NCI-H226 (cell line): Measurements from ENCODE around the gene ALDH1A1.

ENCODE experiments used
- DNase-seq: peaks from one replicate; pipeline ENCODE4 v3.0.0-alpha.2; 2015

The ALDH1A1 gene

DNA sequence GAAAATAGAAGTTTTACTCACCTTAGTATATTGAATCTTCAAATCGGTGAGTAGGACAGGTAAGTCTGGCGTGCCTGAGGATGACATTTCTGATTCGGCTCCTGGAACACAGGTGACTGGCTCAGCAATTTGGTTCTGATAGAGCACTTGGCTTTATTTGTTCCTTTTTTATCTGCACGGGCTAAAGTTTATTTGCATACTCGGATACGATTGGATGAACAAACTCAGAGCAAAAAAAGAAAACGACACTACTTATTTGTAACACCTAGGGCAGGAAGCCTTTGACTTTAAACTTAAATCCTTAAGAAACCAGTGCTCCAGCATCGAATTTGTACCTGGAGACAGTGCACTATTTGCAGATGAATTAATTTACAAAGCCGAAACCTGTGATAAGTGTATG, at the start of gene ALDH1A1:
Gene ALDH1A1, minus strand, starts transcription at position 140 of the 400 bp plus-strand sequence. Its CDS starts 53 bp downstream, at position 87.
- DNase-seq: no peak

DNA sequence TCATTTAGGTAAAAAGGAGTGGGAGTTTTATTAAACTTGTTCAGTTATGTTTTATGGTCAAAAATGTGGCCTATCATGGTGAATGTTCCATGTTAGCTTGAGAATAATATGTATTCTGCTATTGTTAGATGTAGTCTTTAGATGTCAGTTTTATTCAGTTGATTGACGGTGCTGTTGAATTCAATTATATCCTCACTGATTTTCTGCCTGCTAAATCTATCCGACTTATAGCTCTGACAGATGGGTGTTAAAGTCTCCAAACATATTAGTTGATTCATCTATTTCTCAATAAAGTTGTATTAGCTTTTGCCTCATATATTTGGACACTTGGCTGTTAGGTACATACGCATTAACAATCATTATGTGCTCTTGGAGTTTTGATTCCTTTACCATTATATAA, 49.0 kb upstream of the ALDH1A1 start:
- DNase-seq: no peak

DNA sequence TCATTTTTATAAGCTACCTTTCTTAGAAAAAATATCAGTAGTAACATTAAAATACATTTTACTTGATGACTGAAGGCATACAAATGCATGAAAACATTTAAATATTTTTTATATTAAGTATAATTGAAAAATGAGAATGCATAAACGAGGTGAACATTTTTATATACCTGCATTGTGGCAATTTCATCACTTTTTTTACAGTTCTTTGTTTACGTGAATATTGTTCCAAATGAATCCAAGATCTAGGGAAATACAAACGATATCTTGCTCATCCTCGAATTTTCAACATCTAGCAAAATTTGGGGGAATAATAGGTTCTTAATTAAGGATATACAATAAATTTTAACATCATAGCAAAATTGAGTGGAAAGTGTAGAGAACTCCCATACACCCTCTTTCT, 45.5 kb upstream of the ALDH1A1 start:
- no peak for DNase-seq

DNA sequence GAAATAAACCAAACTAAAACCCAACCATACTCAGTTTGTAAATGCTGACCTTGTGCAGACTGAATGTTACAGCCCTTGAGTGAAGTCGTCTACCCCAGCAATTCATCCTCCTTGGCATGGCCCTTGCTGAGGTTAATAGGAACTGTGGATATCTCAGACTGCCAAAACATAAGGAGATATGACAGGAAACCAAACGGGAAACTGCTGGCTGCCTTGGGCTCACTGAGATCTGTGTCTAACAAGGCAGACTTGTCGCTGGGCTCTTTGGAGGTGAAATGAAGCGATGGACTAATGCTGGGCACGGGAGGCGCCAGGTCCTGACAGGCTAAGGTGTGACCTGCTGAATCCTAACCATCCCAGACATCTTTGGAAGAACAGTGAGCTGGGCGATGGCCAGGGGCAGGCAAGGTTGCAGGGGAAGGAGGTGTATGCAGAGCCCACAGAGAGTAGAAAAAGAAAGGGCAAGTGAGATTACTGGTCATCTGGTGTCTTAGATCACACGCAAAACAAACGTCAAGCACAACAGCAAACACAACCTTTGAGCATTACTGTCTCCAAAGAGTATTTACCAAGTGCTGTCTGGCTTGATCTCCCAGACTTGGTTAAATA, 44.6 kb upstream of the ALDH1A1 start:
- no peak for DNase-seq

DNA sequence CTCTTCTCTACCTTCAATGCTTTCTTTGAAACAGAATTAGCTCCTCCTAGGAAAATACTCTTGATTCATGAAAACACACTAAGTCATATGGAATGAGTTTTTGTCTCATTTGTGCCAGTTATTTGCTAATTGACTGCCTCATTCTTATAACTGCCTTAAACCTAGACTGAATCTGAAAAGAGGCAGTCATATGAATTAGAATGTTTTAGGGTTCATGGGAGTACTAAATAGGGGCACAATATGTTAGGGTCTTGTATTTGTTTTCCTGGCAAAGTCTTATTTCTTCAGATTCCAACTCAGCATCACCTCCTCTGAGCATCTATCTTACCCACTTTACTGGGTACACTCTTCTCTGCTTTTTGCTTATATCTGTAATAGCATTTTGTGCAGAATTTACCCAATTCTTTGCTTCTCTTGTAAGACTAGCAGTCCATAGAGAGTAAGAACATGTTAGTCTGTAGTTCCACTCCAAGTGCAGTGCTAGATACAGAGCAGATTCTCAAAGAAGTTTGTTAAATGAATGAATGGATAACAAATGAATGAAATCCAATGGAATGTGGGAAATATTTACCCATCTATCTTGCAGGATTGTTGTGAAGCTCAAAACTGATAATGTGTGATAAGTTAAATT, 43.9 kb upstream of the ALDH1A1 start:
- no peak for DNase-seq

DNA sequence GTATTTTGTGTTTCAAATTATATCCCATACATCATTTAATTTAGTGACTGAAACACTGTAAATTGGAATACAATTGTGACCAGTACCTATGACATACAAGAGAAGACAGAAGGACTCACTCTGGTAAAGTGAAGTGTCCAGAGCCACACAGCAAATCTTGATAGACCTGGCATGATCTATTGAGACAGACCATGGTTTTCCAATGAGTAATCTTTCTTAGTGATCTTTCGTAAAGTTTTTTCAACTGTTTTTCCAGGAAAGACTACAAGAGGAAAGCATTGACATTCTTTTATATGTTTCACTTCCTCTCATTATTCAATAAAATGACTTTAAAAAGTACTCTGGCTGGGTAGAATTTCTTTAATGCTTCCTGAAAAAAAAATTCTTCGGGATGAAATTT, 43.3 kb upstream of the ALDH1A1 start:
- DNase-seq: no peak

DNA sequence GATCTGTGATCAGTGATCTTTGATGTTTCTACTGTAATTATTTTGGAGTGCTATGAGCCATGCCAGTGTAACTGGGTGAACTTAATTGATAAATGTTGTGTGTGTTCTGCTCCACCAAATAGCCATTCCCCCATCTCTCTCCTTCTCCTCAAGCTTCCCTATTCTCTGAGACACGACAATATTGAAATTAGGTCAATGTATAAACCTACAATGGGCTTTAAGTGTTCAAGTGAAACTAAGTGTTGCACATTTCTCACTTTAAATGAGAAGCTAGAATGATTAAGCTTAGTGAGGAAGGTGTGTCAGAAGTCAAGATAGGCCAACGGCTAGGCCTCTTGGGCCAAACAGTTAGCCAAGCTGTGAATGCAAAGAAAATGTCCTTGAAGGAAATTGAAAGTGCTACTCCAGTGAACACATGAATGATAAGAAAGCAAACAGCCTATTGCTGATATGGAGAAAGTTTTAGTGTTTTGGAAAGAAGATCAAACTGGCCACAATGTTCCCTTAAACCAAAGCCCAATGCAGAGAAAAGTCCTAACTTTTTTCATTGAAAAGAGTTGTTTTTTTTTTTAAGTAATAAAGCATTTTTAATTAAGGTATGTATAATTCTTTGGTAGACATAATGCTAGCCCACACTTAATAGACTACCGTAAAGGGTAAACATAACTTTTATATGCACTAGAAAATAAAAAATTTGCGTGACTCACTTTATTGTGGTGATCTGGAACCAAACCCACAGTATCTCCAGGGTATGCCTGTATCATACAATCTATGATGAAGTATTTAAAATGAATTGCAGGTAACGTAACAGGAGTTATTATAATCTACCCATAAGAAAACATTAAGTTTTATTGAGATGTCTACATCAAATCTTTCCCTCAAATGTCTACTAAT, 42.5 kb upstream of the ALDH1A1 start:
- no peak for DNase-seq

DNA sequence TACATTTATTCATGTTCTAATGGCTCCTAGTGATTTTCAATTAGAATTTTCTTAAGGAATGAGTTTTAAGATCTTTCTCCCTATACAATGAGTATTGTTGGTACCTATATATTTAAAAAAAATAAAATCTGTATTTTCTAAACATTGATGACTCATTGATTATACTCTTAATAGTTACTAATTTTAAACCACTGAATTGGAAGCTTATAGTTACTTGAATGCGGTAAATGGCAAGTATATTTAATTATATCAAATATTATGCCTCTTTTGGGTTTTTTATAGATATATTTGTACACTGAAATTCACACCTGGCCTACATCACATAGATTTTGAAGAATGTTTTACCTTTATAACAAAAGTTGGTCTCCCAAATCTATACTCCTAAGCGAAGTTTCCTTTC, 38.9 kb upstream of the ALDH1A1 start:
- no peak for DNase-seq

DNA sequence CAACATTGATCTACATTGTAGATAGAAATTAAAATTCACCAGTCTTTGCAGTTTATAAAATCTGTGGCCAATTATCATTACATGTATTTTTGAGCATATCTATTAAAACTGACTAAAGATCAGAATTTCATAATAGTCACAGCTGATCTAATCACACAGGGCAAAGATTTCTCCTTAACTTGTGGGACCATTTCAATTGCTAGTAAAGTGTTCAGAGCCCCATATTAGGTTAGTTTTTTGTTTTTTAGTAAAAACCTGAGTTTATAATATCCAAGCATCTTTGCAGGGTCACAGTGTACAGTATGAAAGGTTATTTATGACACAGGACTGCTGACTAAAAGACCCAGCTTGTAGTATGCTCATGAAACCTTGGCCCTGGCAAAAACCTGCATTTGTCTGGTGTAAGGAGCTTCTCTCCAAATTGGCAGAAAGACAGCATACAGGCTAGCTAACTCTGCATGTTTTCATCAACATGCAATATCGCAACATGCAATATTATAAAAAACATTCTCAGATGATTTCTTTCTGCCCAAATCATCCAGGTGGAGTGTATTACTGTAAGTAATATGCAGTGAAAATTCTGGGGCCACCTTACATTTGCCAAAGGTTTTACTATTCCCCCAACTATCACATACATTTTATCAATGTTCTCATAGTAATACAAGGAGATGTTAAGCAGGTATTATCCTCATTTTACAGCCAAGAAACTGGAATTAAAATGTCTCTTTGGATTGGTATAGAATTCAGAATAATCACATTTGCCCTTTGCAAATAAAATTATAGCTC, 37.7 kb upstream of the ALDH1A1 start:
- no peak for DNase-seq

DNA sequence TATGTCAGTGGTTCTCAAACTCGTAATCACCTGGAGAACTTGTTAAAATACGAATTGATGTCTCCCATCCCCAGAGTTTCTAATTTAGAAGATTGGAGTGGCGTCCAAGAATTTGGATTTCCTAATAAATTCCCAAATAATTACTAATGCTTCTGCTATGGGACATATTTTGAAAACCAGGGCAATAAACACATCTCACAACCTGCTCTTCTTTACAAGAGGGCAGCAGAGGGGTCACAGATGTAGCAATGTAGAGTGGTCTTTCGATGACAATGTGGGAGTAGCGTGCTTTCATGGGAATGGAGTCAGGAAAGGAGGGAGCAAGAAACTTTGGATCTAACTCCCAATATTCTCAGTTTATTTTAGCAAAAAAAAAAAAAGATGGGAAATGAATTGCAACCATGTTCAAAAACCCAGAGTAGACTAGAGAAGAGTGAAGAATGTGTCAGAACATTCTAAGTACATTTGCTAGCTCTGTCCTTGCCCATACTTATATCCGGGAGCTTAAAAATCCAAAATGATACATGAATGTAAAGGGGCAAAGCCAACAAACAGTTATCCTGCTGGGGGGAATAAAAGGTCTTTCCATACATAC, 33.8 kb upstream of the ALDH1A1 start:
- DNase-seq: no peak

DNA sequence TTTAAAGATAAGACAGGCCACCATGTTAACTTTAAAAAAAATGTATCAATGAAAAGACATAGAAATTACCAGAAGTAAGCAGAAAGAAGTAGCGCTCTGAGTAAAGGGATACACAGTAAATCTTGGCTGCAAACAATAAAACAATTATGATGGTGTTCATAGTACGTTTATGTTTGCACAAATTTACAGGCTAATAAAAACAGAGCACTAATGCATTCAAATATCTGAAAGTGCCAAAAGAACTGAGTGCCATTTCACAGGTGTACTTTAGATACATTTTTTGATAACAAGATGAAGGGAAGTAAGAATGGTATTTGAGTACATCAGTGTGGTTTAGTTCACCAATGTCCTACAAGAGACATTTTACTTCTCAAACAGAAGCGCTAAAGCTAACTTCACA, 32.9 kb upstream of the ALDH1A1 start:
- no peak for DNase-seq

DNA sequence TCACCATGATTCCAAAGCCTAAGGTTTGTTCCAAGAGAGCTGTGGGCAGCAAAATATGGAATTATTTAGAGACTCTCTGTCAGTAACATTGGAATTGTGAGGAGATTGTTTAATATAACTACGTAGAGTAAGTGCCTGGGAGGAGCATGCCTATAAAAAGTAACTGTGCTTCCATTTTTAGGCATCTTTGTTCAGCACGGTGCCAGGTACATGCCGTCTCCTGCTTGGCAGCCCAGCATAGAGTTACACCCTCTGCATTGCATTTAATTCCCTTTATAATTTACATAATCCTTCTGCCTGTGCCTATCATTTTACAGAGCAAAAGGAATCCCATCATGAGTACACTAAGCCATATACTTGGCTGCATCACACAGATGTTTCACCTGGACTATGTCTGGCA, 32.1 kb upstream of the ALDH1A1 start:
- no peak for DNase-seq

DNA sequence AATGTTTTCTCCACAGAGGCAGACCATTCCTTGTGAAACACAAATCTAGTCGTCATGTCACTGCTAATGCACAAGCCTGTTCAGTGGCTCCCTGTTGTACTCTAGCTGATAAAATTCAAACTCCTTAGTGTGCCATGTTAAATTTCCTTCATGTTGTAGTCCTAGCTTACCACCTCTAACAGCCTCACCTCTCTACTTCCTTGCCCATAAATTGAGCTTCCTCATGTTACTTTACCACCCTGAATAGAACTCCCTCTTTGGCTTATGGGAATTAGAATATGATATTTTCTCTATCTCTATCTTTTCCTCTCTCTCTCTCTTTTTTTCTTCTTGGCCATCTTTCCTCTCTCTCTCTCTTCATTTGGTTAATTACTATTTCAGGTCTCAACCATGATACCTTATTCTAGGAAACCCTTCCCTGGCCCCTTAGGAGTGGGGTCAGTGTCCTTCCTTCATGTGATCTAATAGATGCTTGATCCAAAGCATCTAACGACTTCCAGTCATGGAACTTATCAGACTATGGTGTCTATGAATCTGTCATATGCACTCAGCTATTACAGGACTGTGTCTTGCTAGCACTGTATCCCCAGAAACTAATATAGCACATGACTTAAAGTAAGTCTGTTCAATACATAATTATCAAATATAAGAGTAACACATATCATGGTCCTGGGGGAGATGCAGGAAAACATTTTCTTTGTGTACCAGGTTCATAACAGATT, 31.5 kb upstream of the ALDH1A1 start:
- DNase-seq: no peak

DNA sequence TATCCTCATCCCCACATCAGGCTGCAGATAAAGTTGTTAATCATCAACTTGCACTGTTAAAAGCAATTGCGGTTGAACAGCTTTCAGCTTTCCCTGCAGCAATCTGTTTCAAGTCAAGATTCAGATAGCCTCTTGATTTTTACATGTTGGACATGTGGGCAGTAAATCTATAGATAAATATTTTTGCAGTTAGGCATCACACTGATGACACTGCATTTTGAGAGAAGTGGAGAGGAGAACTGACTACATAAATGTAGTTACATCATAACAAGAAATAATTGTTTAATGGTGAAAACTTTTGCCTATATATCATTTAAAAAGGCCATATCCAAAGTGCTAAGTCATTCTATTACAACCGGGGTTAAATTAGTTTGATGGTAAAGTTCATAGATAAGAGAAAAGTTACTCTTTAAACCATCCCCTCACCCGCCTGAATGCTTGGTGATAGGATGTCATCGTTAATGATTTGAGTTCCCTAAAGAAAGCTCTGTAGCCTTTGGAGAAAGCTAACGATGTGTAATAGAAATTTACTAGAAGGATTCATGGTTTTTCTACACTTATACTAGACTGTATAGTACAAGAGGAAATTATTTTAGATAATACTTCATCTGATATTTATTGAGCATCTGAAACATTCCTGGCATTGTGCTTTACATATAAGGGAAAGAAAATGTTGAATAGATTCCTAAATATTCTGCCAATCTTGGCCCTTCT, 30.8 kb upstream of the ALDH1A1 start:
- DNase-seq: no peak

DNA sequence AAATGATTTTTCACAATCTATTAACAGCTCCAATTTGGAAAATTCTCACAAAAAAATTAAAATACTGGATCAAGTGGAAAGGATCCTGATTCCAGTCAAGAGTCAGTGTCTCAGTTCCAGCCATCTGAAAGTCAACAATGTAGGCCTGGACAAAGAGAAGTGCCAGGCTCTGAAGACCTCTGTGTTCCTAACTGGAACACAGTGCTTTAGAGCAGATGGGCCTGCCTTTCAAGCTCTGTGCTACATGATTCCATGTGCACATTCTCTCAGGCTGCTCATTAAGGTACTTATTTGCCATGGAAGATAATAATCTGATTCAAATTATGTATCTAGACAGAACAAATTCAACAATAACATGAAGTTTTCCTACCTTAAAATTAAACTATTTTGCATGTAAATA, 30.2 kb upstream of the ALDH1A1 start:
- no peak for DNase-seq

DNA sequence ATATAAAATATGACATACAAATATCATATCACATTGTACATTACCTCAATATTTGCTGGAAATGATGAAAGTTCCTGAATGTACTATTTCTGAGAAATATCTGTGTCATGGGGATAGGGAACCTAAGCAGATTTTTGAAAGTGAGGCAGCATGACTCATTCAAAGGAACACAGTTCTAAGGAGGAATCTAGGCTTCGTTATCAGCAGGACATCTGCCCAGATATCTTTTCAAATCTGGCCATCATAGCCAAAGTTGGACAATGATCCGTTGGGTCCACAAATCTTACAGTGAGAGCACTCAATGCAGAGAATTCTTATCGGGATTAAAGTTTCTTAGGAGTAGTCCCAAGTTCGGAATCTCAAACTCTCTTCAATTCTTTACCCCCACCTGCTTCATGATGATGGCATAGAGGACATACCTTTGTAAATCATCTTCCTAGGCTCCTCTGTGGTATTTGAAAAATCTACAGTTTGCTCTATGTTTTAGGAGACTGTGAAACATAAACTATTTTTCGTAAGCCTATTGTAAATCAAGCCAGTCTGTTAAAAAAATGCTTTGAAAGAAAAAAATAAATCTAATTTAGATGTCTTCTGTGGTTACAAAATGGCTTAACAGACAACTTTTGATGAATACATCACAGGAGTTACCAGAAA, 29.4 kb upstream of the ALDH1A1 start:
- DNase-seq: no peak

DNA sequence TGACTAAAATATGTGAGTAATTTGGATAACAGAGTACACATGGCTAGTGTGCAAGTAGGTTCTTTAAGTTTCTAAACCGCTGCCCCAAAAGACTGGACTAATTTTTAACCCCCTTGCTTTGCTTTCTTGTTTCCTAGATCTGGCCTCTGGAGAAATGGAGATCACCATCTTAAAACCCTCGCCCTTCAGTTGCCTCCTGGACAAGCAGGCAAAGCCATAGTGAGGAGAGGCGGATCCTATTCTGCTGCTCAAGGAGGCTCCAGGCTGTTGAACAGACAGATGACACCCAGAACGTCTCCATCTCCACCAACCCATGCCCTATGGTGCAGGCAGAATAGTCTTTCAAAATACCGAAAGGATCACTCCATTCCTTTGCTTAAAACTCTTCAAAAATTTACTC, 28.6 kb upstream of the ALDH1A1 start:
- DNase-seq: no peak

DNA sequence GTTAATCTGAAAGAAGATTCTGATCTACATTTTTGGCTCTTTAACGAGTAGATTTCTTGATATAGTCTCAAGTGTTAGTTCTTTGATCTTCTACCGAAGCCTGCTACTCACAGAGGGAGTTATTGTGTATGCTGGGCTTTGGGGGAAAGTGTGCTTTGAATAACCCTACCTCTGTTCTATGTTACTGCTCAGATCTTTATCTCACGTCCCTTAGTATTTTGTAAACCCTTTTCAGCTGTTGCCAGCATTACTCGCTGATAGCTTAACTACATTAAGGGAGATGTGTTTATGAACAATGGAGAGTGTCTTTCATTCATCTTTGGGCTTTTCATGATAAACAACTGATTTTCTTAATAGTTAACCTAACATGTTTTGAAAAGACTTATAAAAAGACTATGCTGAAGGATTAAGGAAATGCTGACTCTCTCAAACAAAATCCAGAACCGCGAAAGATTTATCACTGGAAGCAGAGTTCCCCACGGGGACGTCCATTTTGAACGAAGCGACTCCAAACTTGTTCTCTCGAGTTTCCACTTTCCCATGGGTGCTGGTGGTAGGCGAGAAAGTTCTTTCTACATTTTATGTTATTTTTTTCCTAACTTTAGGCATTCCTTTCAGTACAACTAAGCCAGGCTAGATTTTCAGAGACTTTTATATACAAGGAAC, 27.9 kb upstream of the ALDH1A1 start:
- no peak for DNase-seq

DNA sequence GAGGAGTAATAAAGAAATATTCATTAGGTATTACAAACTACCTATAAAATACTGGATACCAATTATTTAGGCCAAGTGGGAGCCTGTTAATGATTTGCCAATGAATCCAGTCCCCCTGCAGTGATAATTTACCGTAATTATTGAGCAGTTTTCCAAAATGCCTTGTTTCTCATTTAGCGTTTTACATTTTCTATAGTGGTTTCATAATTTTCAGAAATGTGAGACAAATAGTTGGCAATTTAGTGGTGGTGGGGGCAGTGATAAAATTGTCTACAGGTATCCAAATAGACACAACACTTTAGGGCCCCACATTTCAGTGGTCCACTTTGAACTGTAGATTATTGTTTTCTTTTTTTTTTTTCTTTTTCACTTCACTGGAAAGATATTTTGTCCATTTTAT, 27.3 kb upstream of the ALDH1A1 start:
- no peak for DNase-seq

DNA sequence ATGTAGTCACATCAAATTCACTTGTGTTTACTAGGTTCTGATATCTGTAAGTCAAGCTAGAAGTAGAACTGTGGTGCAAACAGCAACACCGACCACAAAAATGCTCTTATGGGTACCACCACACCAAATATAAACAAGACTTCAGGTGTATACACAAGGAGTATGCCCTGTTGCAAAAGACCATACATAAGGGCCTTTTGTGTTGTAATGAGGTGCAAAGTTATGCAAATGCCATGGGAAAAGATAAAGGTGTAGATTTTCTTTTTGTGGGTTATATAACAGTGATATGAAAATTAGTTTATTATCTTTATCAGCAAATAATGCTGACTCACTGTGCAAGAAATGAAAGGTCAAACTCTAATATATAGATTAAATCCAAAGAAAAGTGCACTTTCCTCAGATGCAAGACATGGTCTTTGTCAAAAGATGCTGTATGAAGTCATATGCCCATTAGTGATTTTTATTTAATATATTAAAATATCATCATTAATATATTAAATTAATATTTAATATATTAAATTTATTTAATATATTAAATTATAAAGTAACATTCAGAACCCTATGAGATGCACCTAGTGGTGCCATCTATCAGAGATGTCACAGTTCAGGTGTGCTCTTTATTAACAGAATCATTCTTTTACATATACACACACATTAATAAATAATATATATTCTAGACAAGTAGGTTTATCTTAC, 26.7 kb upstream of the ALDH1A1 start:
- peak; percentile 53 for DNase-seq
